OCI-LY1 (cell line): ENCODE measurements around the gene CCM2.

Experiments used
- EZH2 ChIP-seq: fragments of 200-600 bp; sonication (generic), shearing (Covaris generic); IDR thresholded peaks from 2 replicates; pipeline ENCODE4 v1.8.0; 2017; ENCODE audit warnings: borderline replicate concordance, mixed run types, mild to moderate bottlenecking, antibody characterized with exemption, low read length, moderate library complexity, mixed read lengths
- TF ChIP-seq, protein P1 (sequence below): fragments of 200-600 bp; sonication (generic), shearing (Covaris generic); IDR thresholded peaks from 2 replicates; pipeline ENCODE4 v1.5.1; 2017; ENCODE audit warnings: mild to moderate bottlenecking, antibody characterized with exemption, low read length, moderate library complexity, mixed read lengths

- TF ChIP-seq, protein P1, sequence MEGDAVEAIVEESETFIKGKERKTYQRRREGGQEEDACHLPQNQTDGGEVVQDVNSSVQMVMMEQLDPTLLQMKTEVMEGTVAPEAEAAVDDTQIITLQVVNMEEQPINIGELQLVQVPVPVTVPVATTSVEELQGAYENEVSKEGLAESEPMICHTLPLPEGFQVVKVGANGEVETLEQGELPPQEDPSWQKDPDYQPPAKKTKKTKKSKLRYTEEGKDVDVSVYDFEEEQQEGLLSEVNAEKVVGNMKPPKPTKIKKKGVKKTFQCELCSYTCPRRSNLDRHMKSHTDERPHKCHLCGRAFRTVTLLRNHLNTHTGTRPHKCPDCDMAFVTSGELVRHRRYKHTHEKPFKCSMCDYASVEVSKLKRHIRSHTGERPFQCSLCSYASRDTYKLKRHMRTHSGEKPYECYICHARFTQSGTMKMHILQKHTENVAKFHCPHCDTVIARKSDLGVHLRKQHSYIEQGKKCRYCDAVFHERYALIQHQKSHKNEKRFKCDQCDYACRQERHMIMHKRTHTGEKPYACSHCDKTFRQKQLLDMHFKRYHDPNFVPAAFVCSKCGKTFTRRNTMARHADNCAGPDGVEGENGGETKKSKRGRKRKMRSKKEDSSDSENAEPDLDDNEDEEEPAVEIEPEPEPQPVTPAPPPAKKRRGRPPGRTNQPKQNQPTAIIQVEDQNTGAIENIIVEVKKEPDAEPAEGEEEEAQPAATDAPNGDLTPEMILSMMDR = no peak
- TF ChIP-seq EZH2 = no peak
These were observed 66.4 kb downstream of the CCM2 start for GRCh38 chr7:45066409-45066808.
